ENCODE measurements around the gene EOLA1.
"Not testable (repeated sequence)": the region's sequence is repeated elsewhere in the genome, so short reads cannot be mapped to it uniquely, and the experiment has no call there.

The EOLA1 gene

GRCh38 chrX:149516604-149517003 is 24.2 kb upstream of the EOLA1 start:
- H3K4me2 ChIP-seq (ENCODE audit: low read length): no peak overlapping the region
- H3K9me3 ChIP-seq (ENCODE audit: control insufficient read depth, insufficient read depth, low read length): no peaks in the 10 kb centered on the region
- H4K20me1 ChIP-seq (ENCODE audit: control insufficient read depth, insufficient read depth, low read depth, low read length): no peaks in the 10 kb centered on the region
- no peak overlapping the region for H3K4me3 ChIP-seq (ENCODE audit: low read length)
- H3F3A ChIP-seq (ENCODE audit: control insufficient read depth, insufficient read depth): no peaks in the 10 kb centered on the region
- H3K9me2 ChIP-seq (replicated peaks; ENCODE audit: control insufficient read depth, low read length): no peaks in the 10 kb centered on the region
- H3K36me3 ChIP-seq (ENCODE audit: control insufficient read depth, low read length): no peaks in the 10 kb centered on the region
- H3K79me2 ChIP-seq (ENCODE audit: control insufficient read depth, low read length): no peaks in the 10 kb centered on the region
- 0 out of 2 replicates have a peak, but pooled peaks cover 4% of the 10 kb centered on the region for H3K27me3 ChIP-seq (ENCODE audit: control insufficient read depth, low read length)
- H3K27ac ChIP-seq (ENCODE audit: low read depth, low read length): no peak overlapping the region
- no peaks in the 10 kb centered on the region for H3K4me1 ChIP-seq (ENCODE audit: control insufficient read depth, low read length)
- TF ChIP-seq EZH2phosphoT487 (IDR thresholded peaks at IDR 0.05; ENCODE audit: borderline replicate concordance, low read length): no peak
- TF ChIP-seq CTCF (IDR thresholded peaks at IDR 0.05; ENCODE audit: low read depth, low read length, poor library complexity, severe bottlenecking): no peak

GRCh38 chrX:149517308-149517707 is 23.5 kb upstream of the EOLA1 start:
- H4K20me1 ChIP-seq (ENCODE audit: control insufficient read depth, insufficient read depth, low read depth, low read length): no peaks in the 10 kb centered on the region
- H3F3A ChIP-seq (ENCODE audit: control insufficient read depth, insufficient read depth): no peaks in the 10 kb centered on the region
- H3K27me3 ChIP-seq (ENCODE audit: control insufficient read depth, low read length): 0 out of 2 replicates have a peak, but pooled peaks cover 4% of the 10 kb centered on the region
- no peaks in the 10 kb centered on the region for H3K79me2 ChIP-seq (ENCODE audit: control insufficient read depth, low read length)
- H3K27ac ChIP-seq (ENCODE audit: low read depth, low read length): no peak overlapping the region
- H3K4me2 ChIP-seq (ENCODE audit: low read length): no peak overlapping the region
- no peaks in the 10 kb centered on the region for H3K9me2 ChIP-seq (replicated peaks; ENCODE audit: control insufficient read depth, low read length)
- H3K9me3 ChIP-seq (ENCODE audit: control insufficient read depth, insufficient read depth, low read length): no peaks in the 10 kb centered on the region
- no peak for TF ChIP-seq EZH2phosphoT487 (IDR thresholded peaks at IDR 0.05; ENCODE audit: borderline replicate concordance, low read length)
- no peak for TF ChIP-seq CTCF (IDR thresholded peaks at IDR 0.05; ENCODE audit: low read depth, low read length, poor library complexity, severe bottlenecking)
- H3K4me3 ChIP-seq (ENCODE audit: low read length): no peak overlapping the region
- H3K4me1 ChIP-seq (ENCODE audit: control insufficient read depth, low read length): no peaks in the 10 kb centered on the region
- H3K36me3 ChIP-seq (ENCODE audit: control insufficient read depth, low read length): no peaks in the 10 kb centered on the region

- Histone ChIP-seq H3K79me2 (ENCODE audit: control insufficient read depth, low read length) (no peaks in the 10 kb centered on the region), H3F3A (ENCODE audit: control insufficient read depth, insufficient read depth) (no peaks in the 10 kb centered on the region), H3K27me3 (ENCODE audit: control insufficient read depth, low read length) (0 out of 2 replicates have a peak, but pooled peaks cover 4% of the 10 kb centered on the region), H3K9me3 (ENCODE audit: control insufficient read depth, insufficient read depth, low read length) (no peaks in the 10 kb centered on the region), H3K4me2 (ENCODE audit: low read length) (no peak overlapping the region), H3K4me1 (ENCODE audit: control insufficient read depth, low read length) (no peaks in the 10 kb centered on the region), H4K20me1 (ENCODE audit: control insufficient read depth, insufficient read depth, low read depth, low read length) (no peaks in the 10 kb centered on the region), H3K9me2 (replicated peaks; ENCODE audit: control insufficient read depth, low read length) (no peaks in the 10 kb centered on the region), H3K4me3 (ENCODE audit: low read length) (no peak overlapping the region), H3K27ac (ENCODE audit: low read depth, low read length) (no peak overlapping the region), H3K36me3 (ENCODE audit: control insufficient read depth, low read length) (no peaks in the 10 kb centered on the region)
- TF ChIP-seq CTCF (IDR thresholded peaks at IDR 0.05; ENCODE audit: low read depth, low read length, poor library complexity, severe bottlenecking) (no peak), EZH2phosphoT487 (IDR thresholded peaks at IDR 0.05; ENCODE audit: borderline replicate concordance, low read length) (no peak)
Measured at GRCh38 chrX:149518236-149518635, 22.6 kb upstream of the EOLA1 start.

- not testable (repeated sequence) for H3K27me3 ChIP-seq (ENCODE audit: control insufficient read depth, low read length); H3F3A ChIP-seq (ENCODE audit: control insufficient read depth, insufficient read depth); H3K4me3 ChIP-seq (ENCODE audit: low read length); H3K27ac ChIP-seq (ENCODE audit: low read depth, low read length); H3K9me3 ChIP-seq (ENCODE audit: control insufficient read depth, insufficient read depth, low read length); H3K9me2 ChIP-seq (replicated peaks; ENCODE audit: control insufficient read depth, low read length); H3K36me3 ChIP-seq (ENCODE audit: control insufficient read depth, low read length); H3K79me2 ChIP-seq (ENCODE audit: control insufficient read depth, low read length); H4K20me1 ChIP-seq (ENCODE audit: control insufficient read depth, insufficient read depth, low read depth, low read length); H3K4me2 ChIP-seq (ENCODE audit: low read length); H3K4me1 ChIP-seq (ENCODE audit: control insufficient read depth, low read length)
Measured at GRCh38 chrX:149520636-149521277, 20.1 kb upstream of the EOLA1 start.
